ENCODE measurements around the gene RBM38. TPM values are rescaled to one million over a fixed set of nuclear protein-coding genes. Genes with fewer than 3 reads are reported as not detected.

Gene RBM38
- total RNA-seq, 4 donors from 2014 or later = 6.2 to 13.3 (median 11.2) TPM

GRCh38 chr20:57420571-57421252 is 29.5 kb downstream of the RBM38 start:
- intact Hi-C loops (cut with DNase I; ENCODE audit: low total_unique reads) = no loop called here
- TF ChIP-seq POLR2A (IDR thresholded peaks at IDR 0.05) (no peak), CTCF (IDR thresholded peaks at IDR 0.05) (no peak)

GRCh38 chr20:57421253-57422220 is 30.3 kb downstream of the RBM38 start:
- H3K4me3 ChIP-seq (ENCODE audit: low read depth, poor library complexity, severe bottlenecking) = no peak overlapping the region
- WGBS, 2 donors = 85% methylated on average over 25 to 26 of the region's 26 CpGs
- intact Hi-C loops (cut with DNase I; ENCODE audit: low total_unique reads) = no loop called here
- no peak for DNase-seq (ENCODE audit: low spot score in 2 of 2)
- no peak for TF ChIP-seq POLR2A (IDR thresholded peaks at IDR 0.05)
- TF ChIP-seq CTCF (IDR thresholded peaks at IDR 0.05) = no peak

More at GRCh38 chr20:57420571-57421252, 29.5 kb downstream of the RBM38 start:
- WGBS, 2 donors = 59 to 64% methylated on average over 20 of the region's 20 CpGs
- DNase-seq (ENCODE audit: low spot score in 2 of 2) = no peak
- H3K4me3 ChIP-seq (ENCODE audit: low read depth, poor library complexity, severe bottlenecking) = no peak overlapping the region

- TF ChIP-seq CTCF (IDR thresholded peaks at IDR 0.05) (no peak), POLR2A (IDR thresholded peaks at IDR 0.05) (no peak)
- DNase-seq (ENCODE audit: low spot score in 2 of 2) = no peak
- intact Hi-C loops (cut with DNase I; ENCODE audit: low total_unique reads) = no loop called here
- no peak overlapping the region for H3K4me3 ChIP-seq (ENCODE audit: low read depth, poor library complexity, severe bottlenecking)
- 70 to 75% methylated on average over 7 of the region's 7 CpGs for WGBS, 2 donors
These were observed 31.1 kb downstream of the RBM38 start for GRCh38 chr20:57422254-57422653.

GRCh38 chr20:57425150-57426013 is 34.2 kb downstream of the RBM38 start:
- 69% methylated on average over 16 to 17 of the region's 17 CpGs for WGBS, 2 donors
- TF ChIP-seq POLR2A (IDR thresholded peaks at IDR 0.05) (no peak), CTCF (IDR thresholded peaks at IDR 0.05) (no peak)
- no peak for DNase-seq (ENCODE audit: low spot score in 2 of 2)
- intact Hi-C loops (cut with DNase I; ENCODE audit: low total_unique reads) = no loop called here
- no peak overlapping the region for H3K4me3 ChIP-seq (ENCODE audit: low read depth, poor library complexity, severe bottlenecking)

- no peak overlapping the region for H3K4me3 ChIP-seq (ENCODE audit: low read depth, poor library complexity, severe bottlenecking)
- 86 to 87% methylated on average over 13 of the region's 13 CpGs for WGBS, 2 donors
- intact Hi-C loops (cut with DNase I; ENCODE audit: low total_unique reads) = no loop called here
- TF ChIP-seq CTCF (IDR thresholded peaks at IDR 0.05) = no peak
- no peak for DNase-seq (ENCODE audit: low spot score in 2 of 2)
These were observed 35.1 kb downstream of the RBM38 start for GRCh38 chr20:57426271-57426689.

All from lower leg skin (tissue), 4 donors.